ENCODE data around the gene ENOSF1. TPM values are rescaled to one million over a fixed set of nuclear protein-coding genes. Genes with fewer than 3 reads are reported as not detected.

The ENOSF1 gene
- total and polyA plus RNA-seq, 2 of the 13 experiments (the other 11 are each of a cell fraction or from before 2014, with no cell fraction given) = 37.6 to 40.1 TPM

DNA sequence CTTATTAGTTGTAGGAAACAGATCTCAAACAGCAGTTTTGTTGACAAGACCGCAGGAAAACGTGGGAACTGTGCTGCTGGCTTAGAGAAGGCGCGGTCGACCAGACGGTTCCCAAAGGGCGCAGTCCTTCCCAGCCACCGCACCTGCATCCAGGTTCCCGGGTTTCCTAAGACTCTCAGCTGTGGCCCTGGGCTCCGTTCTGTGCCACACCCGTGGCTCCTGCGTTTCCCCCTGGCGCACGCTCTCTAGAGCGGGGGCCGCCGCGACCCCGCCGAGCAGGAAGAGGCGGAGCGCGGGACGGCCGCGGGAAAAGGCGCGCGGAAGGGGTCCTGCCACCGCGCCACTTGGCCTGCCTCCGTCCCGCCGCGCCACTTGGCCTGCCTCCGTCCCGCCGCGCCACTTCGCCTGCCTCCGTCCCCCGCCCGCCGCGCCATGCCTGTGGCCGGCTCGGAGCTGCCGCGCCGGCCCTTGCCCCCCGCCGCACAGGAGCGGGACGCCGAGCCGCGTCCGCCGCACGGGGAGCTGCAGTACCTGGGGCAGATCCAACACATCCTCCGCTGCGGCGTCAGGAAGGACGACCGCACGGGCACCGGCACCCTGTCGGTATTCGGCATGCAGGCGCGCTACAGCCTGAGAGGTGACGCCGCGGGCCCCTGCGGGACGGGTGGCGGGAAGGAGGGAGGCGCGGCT, 55.0 kb downstream of the ENOSF1 start, which contains the start of gene TYMS (continued):
- TF ChIP-seq, protein P1, sequence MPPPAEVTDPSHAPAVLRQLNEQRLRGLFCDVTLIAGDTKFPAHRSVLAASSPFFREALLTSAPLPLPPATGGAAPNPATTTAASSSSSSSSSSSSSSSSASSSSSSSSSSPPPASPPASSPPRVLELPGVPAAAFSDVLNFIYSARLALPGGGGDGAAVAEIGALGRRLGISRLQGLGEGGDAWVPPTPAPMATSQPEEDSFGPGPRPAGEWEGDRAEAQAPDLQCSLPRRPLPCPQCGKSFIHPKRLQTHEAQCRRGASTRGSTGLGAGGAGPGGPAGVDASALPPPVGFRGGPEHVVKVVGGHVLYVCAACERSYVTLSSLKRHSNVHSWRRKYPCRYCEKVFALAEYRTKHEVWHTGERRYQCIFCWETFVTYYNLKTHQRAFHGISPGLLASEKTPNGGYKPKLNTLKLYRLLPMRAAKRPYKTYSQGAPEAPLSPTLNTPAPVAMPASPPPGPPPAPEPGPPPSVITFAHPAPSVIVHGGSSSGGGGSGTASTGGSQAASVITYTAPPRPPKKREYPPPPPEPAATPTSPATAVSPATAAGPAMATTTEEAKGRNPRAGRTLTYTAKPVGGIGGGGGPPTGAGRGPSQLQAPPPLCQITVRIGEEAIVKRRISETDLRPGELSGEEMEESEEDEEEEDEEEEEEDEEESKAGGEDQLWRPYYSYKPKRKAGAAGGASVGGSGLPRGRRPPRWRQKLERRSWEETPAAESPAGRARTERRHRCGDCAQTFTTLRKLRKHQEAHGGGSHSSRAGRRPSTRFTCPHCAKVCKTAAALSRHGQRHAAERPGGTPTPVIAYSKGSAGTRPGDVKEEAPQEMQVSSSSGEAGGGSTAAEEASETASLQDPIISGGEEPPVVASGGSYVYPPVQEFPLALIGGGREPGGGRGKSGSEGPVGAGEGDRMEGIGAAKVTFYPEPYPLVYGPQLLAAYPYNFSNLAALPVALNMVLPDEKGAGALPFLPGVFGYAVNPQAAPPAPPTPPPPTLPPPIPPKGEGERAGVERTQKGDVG (CRISPR knock-in tag; IDR thresholded peaks at IDR 0.05; ENCODE audit: borderline replicate concordance) = no peak
- TF ChIP-seq ZNF354B (CRISPR knock-in tag; IDR thresholded peaks at IDR 0.05) (no peak), ZNF552 (CRISPR knock-in tag; IDR thresholded peaks at IDR 0.05; ENCODE audit: borderline replicate concordance) (no peak), SRSF4 (IDR thresholded peaks at IDR 0.05; ENCODE audit: low read depth, low read length, poor library complexity, severe bottlenecking) (no peak), CEBPG (CRISPR knock-in tag; IDR thresholded peaks at IDR 0.05) (no peak), KAT8 (CRISPR knock-in tag; IDR thresholded peaks at IDR 0.05) (no peak), NRL (CRISPR knock-in tag; IDR thresholded peaks at IDR 0.05; ENCODE audit: borderline replicate concordance) (no peak), ZFP36L2 (CRISPR knock-in tag; IDR thresholded peaks at IDR 0.05) (no peak), SP1 (IDR thresholded peaks at IDR 0.05) (no peak), SP1 (CRISPR knock-in tag; IDR thresholded peaks at IDR 0.05) (no peak), HIVEP1 (CRISPR knock-in tag; IDR thresholded peaks at IDR 0.05) (no peak), CHD4 (IDR thresholded peaks at IDR 0.05; ENCODE audit: borderline replicate concordance, low read length) (no peak), HCFC1 (IDR thresholded peaks at IDR 0.05; ENCODE audit: low read depth, low read length) (no peak)
- TF ChIP-seq, protein P2, sequence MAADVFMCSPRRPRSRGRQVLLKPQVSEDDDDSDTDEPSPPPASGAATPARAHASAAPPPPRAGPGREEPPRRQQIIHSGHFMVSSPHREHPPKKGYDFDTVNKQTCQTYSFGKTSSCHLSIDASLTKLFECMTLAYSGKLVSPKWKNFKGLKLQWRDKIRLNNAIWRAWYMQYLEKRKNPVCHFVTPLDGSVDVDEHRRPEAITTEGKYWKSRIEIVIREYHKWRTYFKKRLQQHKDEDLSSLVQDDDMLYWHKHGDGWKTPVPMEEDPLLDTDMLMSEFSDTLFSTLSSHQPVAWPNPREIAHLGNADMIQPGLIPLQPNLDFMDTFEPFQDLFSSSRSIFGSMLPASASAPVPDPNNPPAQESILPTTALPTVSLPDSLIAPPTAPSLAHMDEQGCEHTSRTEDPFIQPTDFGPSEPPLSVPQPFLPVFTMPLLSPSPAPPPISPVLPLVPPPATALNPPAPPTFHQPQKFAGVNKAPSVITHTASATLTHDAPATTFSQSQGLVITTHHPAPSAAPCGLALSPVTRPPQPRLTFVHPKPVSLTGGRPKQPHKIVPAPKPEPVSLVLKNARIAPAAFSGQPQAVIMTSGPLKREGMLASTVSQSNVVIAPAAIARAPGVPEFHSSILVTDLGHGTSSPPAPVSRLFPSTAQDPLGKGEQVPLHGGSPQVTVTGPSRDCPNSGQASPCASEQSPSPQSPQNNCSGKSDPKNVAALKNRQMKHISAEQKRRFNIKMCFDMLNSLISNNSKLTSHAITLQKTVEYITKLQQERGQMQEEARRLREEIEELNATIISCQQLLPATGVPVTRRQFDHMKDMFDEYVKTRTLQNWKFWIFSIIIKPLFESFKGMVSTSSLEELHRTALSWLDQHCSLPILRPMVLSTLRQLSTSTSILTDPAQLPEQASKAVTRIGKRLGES (CRISPR knock-in tag; IDR thresholded peaks at IDR 0.05; ENCODE audit: borderline replicate concordance) = no peak
- TF ChIP-seq, protein P3, sequence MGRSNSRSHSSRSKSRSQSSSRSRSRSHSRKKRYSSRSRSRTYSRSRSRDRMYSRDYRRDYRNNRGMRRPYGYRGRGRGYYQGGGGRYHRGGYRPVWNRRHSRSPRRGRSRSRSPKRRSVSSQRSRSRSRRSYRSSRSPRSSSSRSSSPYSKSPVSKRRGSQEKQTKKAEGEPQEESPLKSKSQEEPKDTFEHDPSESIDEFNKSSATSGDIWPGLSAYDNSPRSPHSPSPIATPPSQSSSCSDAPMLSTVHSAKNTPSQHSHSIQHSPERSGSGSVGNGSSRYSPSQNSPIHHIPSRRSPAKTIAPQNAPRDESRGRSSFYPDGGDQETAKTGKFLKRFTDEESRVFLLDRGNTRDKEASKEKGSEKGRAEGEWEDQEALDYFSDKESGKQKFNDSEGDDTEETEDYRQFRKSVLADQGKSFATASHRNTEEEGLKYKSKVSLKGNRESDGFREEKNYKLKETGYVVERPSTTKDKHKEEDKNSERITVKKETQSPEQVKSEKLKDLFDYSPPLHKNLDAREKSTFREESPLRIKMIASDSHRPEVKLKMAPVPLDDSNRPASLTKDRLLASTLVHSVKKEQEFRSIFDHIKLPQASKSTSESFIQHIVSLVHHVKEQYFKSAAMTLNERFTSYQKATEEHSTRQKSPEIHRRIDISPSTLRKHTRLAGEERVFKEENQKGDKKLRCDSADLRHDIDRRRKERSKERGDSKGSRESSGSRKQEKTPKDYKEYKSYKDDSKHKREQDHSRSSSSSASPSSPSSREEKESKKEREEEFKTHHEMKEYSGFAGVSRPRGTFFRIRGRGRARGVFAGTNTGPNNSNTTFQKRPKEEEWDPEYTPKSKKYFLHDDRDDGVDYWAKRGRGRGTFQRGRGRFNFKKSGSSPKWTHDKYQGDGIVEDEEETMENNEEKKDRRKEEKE (IDR thresholded peaks at IDR 0.05) = no peak
- TF ChIP-seq, protein P4, sequence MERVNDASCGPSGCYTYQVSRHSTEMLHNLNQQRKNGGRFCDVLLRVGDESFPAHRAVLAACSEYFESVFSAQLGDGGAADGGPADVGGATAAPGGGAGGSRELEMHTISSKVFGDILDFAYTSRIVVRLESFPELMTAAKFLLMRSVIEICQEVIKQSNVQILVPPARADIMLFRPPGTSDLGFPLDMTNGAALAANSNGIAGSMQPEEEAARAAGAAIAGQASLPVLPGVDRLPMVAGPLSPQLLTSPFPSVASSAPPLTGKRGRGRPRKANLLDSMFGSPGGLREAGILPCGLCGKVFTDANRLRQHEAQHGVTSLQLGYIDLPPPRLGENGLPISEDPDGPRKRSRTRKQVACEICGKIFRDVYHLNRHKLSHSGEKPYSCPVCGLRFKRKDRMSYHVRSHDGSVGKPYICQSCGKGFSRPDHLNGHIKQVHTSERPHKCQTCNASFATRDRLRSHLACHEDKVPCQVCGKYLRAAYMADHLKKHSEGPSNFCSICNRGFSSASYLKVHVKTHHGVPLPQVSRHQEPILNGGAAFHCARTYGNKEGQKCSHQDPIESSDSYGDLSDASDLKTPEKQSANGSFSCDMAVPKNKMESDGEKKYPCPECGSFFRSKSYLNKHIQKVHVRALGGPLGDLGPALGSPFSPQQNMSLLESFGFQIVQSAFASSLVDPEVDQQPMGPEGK (CRISPR knock-in tag; IDR thresholded peaks at IDR 0.05) = peak; percentile 83

Measured in HepG2 (cell line).